Adipose tissue (tissue), 3 donors: ENCODE data around the gene OPN5. TPM values are rescaled to one million over a fixed set of nuclear protein-coding genes. Genes with fewer than 3 reads are reported as not detected.

Experiments
- H3K27ac ChIP-seq: one replicate; pipeline ENCODE4 v1.5.1; 2013; ENCODE audit warnings: low read depth, low read length
- WGBS, 3 donors: extraction: QIAGEN DNeasy Blood & Tissue Kit; methylation state at CpG; one replicate each; pipeline ENCODE4 v1.1.7; 2013; 5-methylcytosine and 5-hydroxymethylcytosine counted together
- polyA plus RNA-seq, 3 donors: library from polyadenylated mRNA; stranded (reverse); fragments of 200-250 nt; gene quantifications; one replicate each; pipeline ENCODE4 v1.2.3, GENCODE V29; 2013
- donor health status: healthy with polysubstance abuse.
- donor health status: Bipolar disorder and iron deficiency.
- donor health status: healthy.

Gene OPN5
- polyA plus RNA-seq, 3 donors = not detected

DNA sequence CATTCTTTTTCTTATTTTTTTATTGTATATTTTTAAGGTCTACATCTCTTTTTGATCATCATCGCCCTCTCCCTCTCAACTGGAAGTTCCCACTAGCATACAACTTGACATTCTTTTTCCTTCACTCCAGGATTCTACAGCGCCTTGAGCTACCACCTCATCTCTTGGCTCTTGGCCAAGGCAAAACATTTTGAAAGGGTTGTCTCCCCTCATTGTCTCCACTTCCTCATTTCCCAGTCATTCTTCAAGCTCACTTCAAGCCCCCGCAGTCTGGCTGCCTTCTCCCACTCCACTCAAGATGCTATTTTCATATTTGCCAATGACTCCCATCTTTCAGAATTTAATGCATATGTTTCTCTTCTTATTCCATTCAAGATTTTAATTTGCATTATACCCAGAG lies 63.0 kb downstream of the OPN5 start:
- no peak overlapping the region for H3K27ac ChIP-seq
- 74 to 86% (median 74%) methylated on average over 3 of the region's 3 CpGs for WGBS, 3 donors

DNA sequence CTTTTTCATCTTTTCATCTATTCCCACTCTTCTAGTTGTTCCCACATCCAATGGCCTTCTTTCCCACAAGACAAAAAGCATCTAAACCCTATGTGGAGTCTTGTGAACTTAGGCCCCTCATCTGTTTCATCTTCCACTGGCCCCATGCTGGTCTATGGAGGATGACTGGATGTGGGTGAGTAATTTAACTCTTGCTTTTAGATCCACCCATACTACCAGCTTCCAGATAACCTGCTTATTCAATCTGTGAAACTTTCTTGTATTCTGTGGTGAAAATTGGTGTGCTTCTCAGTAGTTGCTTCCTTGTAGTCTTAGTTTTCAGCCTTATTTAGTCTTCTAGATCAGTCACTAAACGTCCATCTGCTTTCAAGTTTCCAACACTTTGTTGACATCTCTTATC lies 64.9 kb downstream of the OPN5 start:
- WGBS, 3 donors = 32 to 79% (median 68%) methylated on average over 1 of the region's 1 CpG
- no peak overlapping the region for H3K27ac ChIP-seq

DNA sequence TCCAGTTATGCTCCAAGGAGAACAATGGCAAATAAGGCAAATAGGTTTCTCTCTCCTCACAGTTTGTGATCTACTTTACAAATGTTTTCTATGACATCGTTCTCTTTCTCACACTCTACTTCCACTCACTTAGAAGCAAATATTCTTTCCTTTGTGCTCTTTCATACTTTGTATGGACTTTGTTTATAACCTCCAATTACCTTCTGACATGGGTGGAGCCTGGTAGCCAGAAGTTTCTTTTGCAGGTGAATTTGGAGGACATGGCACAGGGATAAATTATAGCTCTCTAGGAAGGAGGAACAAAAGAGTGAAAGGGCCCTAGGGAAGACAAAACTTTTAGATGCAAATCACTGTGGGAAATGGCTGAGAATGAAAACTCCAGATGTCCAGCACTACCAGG lies 69.3 kb downstream of the OPN5 start:
- WGBS, 3 donors = 63 to 91% (median 89%) methylated on average over 1 of the region's 1 CpG
- H3K27ac ChIP-seq = no peak overlapping the region

DNA sequence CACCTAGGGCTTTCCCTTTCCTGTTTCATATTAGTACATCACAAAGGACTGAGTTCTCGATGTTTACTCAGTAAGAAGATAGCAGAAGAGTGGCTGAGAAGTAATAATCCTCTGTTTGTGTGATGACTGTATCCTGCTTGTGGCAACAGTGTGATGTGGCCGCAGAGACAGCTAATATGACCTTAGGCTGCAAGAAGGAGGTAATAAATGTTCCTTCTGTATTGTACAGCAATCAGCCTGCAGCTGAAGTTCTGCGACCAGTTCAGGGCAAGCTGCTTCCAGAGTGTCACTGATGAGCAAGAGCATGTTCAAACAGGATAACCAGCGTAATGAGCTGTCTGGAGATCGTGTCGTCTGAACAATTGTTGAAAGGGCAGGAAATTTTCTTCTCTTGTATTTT lies 70.9 kb downstream of the OPN5 start:
- no peak overlapping the region for H3K27ac ChIP-seq
- WGBS, 3 donors = 64 to 85% (median 71%) methylated on average over 6 of the region's 6 CpGs

DNA sequence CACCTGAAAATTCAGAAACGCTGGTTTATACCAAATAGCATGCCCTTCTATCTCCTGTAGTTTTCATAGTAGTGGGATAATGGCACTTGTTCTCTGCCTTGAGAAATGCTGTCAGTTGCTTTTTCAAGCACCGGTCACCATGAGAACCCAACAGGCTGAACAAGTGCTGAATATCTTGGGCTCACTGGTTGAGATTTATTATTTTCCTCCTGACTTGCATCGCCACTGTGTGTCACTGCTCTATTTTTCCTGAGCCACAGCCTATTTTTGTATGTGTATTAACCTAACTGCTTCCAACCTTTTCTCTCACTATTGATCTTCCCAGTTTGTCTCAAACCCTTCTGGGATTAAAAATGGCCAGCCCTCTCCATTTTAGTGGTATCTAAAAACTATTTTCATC lies 71.9 kb downstream of the OPN5 start:
- H3K27ac ChIP-seq = no peak overlapping the region
- WGBS, 3 donors = 59 to 83% (median 75%) methylated on average over 3 of the region's 3 CpGs

DNA sequence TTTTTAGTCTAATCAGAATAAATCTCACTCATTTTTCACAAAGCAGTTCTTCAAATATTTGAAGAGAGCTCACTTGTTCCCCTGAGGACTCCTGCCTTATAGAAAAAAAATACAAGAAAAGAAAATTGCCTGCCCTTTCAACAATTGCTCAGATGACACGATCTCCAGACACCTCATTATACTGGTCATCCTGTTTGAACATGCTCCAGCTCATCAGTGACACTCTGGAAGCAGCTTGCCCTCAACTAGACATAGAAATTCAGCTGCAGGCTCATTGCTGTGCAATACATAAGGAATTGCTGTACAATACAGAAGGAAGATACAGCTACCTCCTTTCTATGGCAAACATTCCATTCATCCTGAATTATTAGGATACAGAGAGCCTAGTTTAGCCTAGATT lies 73.1 kb downstream of the OPN5 start:
- no peak overlapping the region for H3K27ac ChIP-seq
- WGBS, 3 donors = 42 to 64% (median 57%) methylated on average over 1 of the region's 1 CpG

DNA sequence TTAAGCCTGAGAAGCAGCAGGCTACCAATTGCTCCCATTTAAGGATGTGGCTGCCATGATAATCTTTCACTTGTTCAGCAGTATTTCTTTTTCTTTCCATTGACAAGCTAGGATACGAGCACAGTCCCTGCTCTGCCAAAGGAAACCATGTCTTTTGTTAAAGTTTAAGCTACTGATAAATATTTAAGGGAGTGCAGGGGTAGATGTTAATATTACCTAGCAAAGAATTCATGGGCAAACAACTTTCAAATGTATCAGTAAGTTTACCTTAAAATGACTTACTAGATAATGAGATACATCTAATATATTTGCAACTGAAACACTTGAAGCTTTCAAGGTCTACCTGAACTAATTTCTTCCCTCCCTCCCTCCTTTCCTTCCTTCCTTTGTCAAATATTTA lies 77.3 kb downstream of the OPN5 start:
- no peak overlapping the region for H3K27ac ChIP-seq
- WGBS, 3 donors = 20 to 75% (median 59%) methylated on average over 1 of the region's 1 CpG

DNA sequence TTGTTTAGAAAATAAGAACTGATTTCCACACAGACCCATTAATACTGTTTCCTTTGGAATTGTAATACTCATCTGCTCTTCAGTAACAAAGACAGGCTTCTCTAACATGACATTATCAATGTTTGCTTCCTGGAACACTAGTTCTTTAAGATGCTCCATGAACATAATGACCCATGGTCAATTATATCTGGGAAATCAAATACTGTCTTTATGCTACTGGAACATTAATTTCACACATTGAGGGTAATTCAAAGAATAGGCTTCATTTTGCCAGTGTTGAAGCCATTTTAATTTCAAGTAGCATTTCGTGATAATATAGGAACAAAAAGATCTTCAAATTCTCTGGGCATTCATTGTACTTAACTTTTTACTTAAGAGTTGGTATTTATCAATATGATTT lies 80.9 kb downstream of the OPN5 start:
- 69 to 82% (median 80%) methylated on average over 1 of the region's 1 CpG for WGBS, 3 donors
- H3K27ac ChIP-seq = no peak overlapping the region

DNA sequence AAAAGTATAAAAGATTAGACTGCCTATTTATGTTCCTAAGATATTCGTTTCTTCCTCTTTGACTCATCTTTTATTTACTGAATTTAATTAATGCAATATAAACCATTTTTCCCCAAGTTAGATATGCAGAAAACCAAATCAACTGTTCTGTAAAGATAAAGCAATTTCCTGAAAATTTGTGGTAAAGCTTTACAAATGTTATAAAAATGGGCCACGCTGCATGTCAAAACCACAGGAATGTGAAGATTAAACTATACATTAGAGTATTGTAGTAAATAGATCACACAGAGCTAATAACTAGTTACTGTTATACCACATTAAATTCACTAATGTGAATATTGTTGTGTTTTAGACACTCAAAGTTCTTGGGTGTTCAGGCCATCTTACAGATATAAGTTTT lies 83.4 kb downstream of the OPN5 start:
- no peak overlapping the region for H3K27ac ChIP-seq
- 52 to 65% (median 62%) methylated on average over 2 of the region's 2 CpGs for WGBS, 3 donors

DNA sequence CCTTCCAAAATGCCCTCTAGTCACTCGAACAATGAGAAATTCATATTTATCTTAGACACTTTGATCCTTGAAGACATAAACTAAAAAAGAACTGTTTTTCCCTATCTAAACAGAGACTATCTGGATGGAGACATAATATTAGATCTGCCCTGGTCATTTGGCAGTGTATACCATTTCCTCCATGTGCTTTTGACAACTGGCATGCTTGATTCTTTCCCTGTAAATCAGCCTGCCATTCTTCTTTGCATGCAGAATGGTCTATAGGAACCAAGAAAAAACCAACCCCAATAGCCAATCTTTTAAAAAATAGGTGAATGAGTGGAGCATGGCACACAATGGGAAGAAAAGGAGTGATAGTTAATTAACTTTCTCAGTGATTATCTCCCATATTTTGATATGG lies 93.8 kb downstream of the OPN5 start:
- WGBS, 3 donors = 59 to 85% (median 83%) methylated on average over 1 of the region's 1 CpG

More for the DNA sequence above, 93.8 kb downstream of the OPN5 start:
- H3K27ac ChIP-seq = no peak overlapping the region

Other genes with a start within 250 kb of the OPN5 start
- gene ADGRF4, start 83.5 kb upstream of the OPN5 start, polyA plus RNA-seq = under 1 TPM in 2 of 3 donors, not detected in 1; 0.01 to 0.04 TPM